NCI-H446 (cell line): ENCODE results near the gene GDAP1L1.
"Not testable (repeated sequence)": the region's sequence is repeated elsewhere in the genome, so short reads cannot be mapped to it uniquely, and the experiment has no call there.

ENCODE experiments used
- DNase-seq, 2 experiments: peaks; one replicate each; lab custom pipeline; 2025; lab: John Stamatoyannopoulos, UW

The GDAP1L1 gene

GRCh38 chr20:44254073-44254472 is 7.0 kb downstream of the GDAP1L1 start:
- DNase-seq, result no peak

GRCh38 chr20:44255942-44256341 is 8.8 kb downstream of the GDAP1L1 start:
- no peak for DNase-seq

DNA sequence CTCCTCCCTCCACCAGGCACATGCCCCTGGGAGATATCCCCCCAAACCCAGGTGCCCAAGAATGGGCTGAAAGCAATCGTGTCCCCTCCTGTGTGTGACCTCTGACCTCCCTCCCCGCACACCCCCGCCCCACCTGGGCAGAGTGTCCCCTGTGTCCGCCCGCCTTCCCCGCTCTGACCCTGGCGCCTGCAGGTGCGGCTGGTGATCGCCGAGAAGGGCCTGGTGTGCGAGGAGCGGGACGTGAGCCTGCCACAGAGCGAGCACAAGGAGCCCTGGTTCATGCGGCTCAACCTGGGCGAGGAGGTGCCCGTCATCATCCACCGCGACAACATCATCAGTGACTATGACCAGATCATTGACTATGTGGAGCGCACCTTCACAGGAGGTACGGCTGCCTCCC is 9.9 kb downstream of the GDAP1L1 start:
- DNase-seq, result no peak

- no peak for DNase-seq
These were observed 11.2 kb downstream of the GDAP1L1 start for GRCh38 chr20:44258226-44258890.

- DNase-seq, result no peak
These were observed 17.2 kb downstream of the GDAP1L1 start for GRCh38 chr20:44264287-44264686.

GRCh38 chr20:44268802-44269201 is 21.7 kb downstream of the GDAP1L1 start:
- no peak for DNase-seq

DNA sequence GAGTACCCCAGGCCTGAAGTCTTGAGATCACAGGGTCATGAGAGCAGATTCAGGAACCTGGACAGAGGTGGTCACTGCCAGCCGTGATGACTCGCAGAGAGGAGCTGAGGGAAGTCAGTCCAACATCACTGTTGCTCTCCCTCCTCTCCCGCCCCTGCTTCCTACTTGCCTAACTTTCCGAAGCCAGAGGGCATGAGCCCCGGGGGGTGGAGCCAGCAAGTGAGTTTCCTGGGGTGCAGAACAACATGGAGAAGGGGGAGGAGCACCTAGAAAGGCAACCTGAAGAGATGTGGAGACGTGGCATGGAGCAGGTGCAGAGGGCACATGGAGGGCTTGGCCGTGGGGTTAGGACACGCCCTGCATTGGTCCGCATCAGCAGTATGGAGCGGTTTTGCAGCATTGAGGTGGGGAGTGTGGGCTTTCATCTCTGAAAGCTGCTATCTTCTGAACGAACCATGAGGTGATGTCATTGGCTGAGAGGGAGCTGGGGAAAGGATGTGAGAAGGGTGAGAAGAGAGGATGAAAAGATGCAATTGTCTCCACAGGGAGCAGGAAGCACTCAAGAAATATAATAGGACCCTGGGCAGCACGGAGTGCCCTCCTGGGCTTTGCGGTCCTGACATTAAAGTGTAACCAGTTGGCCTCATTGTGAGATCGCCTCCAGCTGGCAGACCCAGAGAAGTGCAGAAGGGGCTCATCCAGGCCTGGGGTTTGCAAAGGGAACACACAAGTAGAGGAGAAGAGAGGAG is 25.0 kb downstream of the GDAP1L1 start:
- DNase-seq, result no peak

DNA sequence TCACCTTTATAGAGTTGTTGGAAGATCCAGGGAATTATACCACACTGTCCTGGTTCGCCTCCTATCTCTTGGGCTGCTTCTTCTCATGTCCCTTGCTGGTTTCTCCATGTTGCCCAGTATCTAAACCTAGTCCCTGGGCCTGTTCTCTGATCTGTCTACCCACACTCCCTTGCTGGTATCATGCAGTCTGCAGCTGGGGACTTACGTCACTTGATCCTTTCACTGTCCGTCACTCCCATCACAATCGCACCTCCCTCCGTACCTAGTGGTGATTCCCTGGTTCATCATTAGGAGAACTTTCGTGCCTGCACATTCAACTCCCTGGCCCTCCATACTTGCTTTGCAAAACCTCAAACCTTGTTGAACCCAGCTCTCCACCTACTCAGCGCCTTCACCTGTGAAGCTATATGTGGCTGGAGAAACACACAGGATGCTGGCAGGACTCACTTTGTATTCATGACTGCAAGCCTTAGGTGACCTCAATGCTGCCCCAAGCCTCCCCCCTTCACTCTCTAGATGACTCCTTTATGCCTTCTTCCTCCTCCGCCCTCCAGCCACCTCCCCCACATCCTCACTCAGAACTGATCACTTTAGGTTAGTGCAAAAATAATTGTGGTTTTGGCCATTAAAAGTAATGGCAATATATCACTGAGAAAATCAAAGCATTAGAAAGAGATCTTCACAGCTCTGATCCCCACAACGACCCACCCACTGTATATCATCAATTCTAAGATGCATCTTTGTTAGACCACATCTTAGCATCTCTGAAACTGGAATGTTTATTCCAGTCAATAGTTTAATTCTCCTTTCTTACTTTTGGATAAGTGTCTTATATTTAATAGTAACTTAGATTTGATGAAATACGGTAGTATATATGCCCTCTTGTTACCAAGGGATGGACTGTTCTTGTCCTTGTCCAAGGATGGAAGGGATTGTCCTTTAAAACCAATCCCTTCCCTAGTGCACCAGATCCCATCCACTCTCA is 26.4 kb downstream of the GDAP1L1 start:
- no peak for DNase-seq

DNA sequence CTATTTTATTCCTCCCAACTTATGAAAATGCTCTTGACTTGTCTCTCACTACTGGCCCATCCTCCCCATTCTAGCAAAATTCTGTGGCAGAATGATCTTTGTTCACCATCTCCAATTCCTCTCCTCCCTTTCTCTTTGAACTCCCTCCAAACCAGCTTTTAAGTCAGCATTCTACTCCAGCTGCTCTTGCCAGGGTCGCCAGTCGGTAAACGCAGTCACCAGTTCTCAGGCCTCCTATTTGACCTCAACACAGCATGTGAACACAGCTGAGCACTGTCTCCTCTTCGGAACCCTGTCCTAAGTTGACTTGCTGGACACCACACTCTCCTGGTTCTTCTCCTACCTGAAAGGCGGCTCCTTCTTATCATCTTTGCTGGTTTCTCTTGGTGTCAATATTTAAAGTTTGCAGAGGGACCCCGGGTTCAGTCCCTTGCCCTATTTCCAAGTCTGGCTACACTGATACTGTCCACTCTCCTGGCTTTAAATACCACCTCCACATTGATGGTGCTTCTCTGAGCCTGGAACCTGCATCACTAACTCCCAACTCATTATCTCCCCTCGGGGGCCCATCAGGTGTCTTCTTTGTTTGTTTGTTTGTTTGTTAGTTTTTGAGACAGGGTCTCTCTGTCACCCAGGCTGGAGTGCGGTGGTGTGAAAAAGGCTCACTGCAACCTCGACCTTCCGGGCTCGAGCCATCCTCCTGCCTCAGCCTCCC is 27.4 kb downstream of the GDAP1L1 start:
- DNase-seq, result no peak

- no peak for DNase-seq
These were observed 32.1 kb downstream of the GDAP1L1 start for GRCh38 chr20:44279228-44279627.

DNA sequence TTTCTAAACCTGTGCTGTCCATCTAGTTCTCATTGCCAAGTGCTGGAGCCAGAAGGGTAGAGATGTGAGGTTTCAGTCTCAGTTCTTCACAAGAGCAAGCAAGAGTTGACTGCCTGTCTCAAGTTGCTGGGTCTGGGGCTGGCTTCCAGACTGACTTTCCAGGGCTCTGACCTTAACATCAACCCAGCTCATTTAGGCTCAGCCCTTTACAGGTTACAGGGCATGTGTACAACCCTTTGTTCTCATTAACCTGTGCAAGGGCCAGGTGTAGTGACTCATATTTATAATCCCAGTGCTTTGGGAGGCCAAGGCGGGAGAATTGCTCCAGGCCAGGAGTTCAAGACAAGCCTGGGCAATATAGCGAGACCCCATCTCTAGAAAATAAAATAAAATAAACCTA is 33.3 kb downstream of the GDAP1L1 start:
- no peak for DNase-seq

DNA sequence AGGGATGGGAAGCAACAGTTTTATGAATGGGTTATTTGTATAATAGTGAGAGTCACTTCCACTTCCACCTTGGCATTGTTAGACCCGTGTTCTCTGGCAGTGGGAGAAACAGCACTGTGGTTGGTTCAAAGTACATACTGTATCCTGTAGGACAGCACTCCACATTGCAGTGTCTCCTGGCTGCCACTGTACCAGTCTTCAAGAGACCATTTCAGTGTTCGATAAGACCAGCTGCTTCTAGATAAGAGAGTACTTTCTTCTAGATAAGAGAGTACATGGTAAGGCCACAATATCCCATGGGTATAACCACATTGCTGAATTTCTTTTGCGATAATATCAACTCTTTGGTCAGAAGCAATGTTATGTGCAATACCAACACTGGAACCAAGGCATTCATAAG is 35.1 kb downstream of the GDAP1L1 start:
- DNase-seq, result no peak

GRCh38 chr20:44284032-44284431 is 36.9 kb downstream of the GDAP1L1 start:
- no peak for DNase-seq

- DNase-seq, result no peak
These were observed 40.4 kb downstream of the GDAP1L1 start for GRCh38 chr20:44287272-44288097.

GRCh38 chr20:44288252-44288651 is 41.1 kb downstream of the GDAP1L1 start:
- DNase-seq, result no peak

- DNase-seq, result no peak
These were observed 44.6 kb downstream of the GDAP1L1 start for GRCh38 chr20:44291754-44292153.

DNA sequence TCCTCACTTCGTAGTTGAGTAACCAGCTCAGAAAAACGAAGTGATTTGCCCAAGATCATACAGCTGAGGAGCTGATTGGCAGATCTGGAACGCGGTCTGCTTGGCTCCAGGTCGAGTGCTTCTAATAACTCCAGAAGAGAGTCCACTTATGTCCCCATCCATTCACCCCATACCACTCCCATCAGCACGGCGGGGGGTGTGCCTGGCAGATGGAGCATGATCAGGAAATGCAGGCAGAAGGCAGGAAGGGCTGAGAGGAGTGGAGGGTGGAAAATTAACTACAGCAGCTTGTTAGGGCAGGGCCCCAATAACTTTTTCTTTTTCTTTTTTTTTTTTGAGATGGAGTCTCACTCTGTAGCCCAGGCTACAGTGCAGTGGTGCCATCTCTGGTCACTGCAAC is 48.9 kb downstream of the GDAP1L1 start:
- DNase-seq, result peak in 1 of 2 experiments; percentile 44

GRCh38 chr20:44297721-44298120 is 50.6 kb downstream of the GDAP1L1 start:
- no peak for DNase-seq

GRCh38 chr20:44299011-44299535 is 52.0 kb downstream of the GDAP1L1 start:
- DNase-seq, result not testable (repeated sequence)

GRCh38 chr20:44301285-44301684 is 54.2 kb downstream of the GDAP1L1 start:
- no peak for DNase-seq
